CD4-positive, alpha-beta T cell treated with Interleukin-21 for 1 hour (primary cell): ENCODE results near the gene RFT1.
A peak's percentile ranks its signal among the peaks of the same experiment; 100 is the strongest.

ENCODE experiments used
- DNase-seq: peaks from one replicate; pipeline ENCODE4 v3.0.0-alpha.2; 2020

RFT1 gene

GRCh38 chr3:53130179-53131061, at the start of gene RFT1:
TSS of gene RFT1 (minus strand) at chr3:53130435. CDS start at chr3:53130400, 35 bp downstream.
- DNase-seq, result peak; percentile 98

- DNase-seq, result no peak
These were observed 49.3 kb upstream of the RFT1 start for GRCh38 chr3:53179580-53179979.

- no peak for DNase-seq
These were observed 48.0 kb upstream of the RFT1 start for GRCh38 chr3:53178246-53178645.

- no peak for DNase-seq
These were observed 45.6 kb upstream of the RFT1 start for GRCh38 chr3:53175613-53176540.

- no peak for DNase-seq
These were observed 44.4 kb upstream of the RFT1 start for GRCh38 chr3:53174346-53175250.

- no peak for DNase-seq
These were observed 42.9 kb upstream of the RFT1 start for GRCh38 chr3:53173107-53173506.

GRCh38 chr3:53171827-53172505, 41.7 kb upstream of the RFT1 start:
- no peak for DNase-seq

- no peak for DNase-seq
These were observed 40.8 kb upstream of the RFT1 start for GRCh38 chr3:53171064-53171418.

- peak; percentile 30 for DNase-seq
These were observed 40.3 kb upstream of the RFT1 start for GRCh38 chr3:53170325-53171063.

GRCh38 chr3:53169832-53170324, 39.6 kb upstream of the RFT1 start:
- no peak for DNase-seq

GRCh38 chr3:53169045-53169831, 39.0 kb upstream of the RFT1 start:
- DNase-seq, result no peak

- DNase-seq, result no peak
These were observed 38.1 kb upstream of the RFT1 start for GRCh38 chr3:53168175-53168923.

GRCh38 chr3:53167418-53168174, 37.4 kb upstream of the RFT1 start:
- DNase-seq, result no peak

- DNase-seq, result peak; percentile 4
These were observed 36.6 kb upstream of the RFT1 start for GRCh38 chr3:53166781-53167291.

GRCh38 chr3:53166206-53166605, 36.0 kb upstream of the RFT1 start:
- no peak for DNase-seq

- no peak for DNase-seq
These were observed 34.7 kb upstream of the RFT1 start for GRCh38 chr3:53164911-53165310.

- DNase-seq, result no peak
These were observed 33.5 kb upstream of the RFT1 start for GRCh38 chr3:53163444-53164387.
